Measurements from ENCODE around the gene SGCA. TPM values are rescaled to one million over a fixed set of nuclear protein-coding genes. Genes with fewer than 3 reads are reported as not detected.

The SGCA gene
- total and polyA plus RNA-seq, 9 of the 15 experiments (the other 6 are each of a cell fraction or from before 2014, with no cell fraction given), result not detected

DNA sequence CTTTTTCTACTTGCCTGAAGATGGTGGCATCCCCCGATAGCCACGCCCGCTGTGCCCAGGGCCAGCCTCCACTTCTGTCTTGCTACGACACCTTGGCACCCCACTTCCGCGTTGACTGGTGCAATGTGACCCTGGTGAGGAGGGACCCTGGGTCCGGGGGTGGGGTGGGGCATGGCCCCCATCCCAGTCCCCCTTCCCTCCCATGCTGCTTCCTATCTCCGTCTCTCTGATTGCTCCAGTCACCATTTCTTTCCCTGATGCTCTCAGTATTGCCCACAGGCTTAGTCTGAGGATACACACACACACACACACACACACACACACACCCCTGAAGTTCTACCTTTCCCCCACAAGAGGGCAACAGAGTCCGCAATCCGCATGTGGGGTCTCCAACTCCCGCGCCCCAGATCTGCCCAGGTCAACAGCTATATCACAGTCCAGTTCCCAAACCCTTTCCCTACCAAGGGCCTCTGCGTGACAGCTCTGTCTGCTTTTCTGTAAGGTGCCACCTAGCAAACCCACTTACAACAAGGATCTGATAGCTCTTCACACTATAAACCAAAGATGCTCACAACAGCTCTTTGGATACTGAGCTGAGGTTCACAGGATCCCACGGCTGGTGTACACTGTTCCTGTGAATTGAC lies 3.4 kb downstream of the SGCA start (continued):
- TF ChIP-seq ATF7 (IDR thresholded peaks at IDR 0.05) (0 out of 2 replicates have a peak, but pooled peaks have one; percentile 13), NUFIP1 (IDR thresholded peaks at IDR 0.05; ENCODE audit: partially characterized antibody) (no peak), FOXK2 (conservative IDR thresholded peaks at IDR 0.05 in 1 of 2, IDR thresholded peaks at IDR 0.05 in 1 of 2; ENCODE audit: low read depth in 2 of 2) (peak; percentile 23 to 28; a peak in 1 of 4 replicates), CREM (IDR thresholded peaks at IDR 0.05; ENCODE audit: low read depth) (peak; percentile 71), NBN (IDR thresholded peaks at IDR 0.05; ENCODE audit: low read depth) (0 out of 2 replicates have a peak, but pooled peaks have one; percentile 30), CEBPG (CRISPR knock-in tag; IDR thresholded peaks at IDR 0.05) (no peak), CEBPG (tag; conservative IDR thresholded peaks at IDR 0.05 in 1 of 2, IDR thresholded peaks at IDR 0.05 in 1 of 2) (no peak), GABPB1 (CRISPR knock-in tag; IDR thresholded peaks at IDR 0.05) (no peak), LARP7 (IDR thresholded peaks at IDR 0.05) (0 out of 2 replicates have a peak, but pooled peaks have one; percentile 35), ZNF668 (CRISPR knock-in tag; IDR thresholded peaks at IDR 0.05) (no peak), ARID1B (IDR thresholded peaks at IDR 0.05) (peak; percentile 45; the same call in 1 of the 2 replicates), XRCC4 (IDR thresholded peaks at IDR 0.05; ENCODE audit: extremely low read depth, insufficient read depth, insufficient read length) (no peak), ATF1 (CRISPR knock-in tag; IDR thresholded peaks at IDR 0.05) (no peak), ATF1 (tag; IDR thresholded peaks at IDR 0.05) (0 out of 2 replicates have a peak, but pooled peaks have one; percentile 11), ZNF143 (CRISPR knock-in tag; IDR thresholded peaks at IDR 0.05) (no peak), ZNF785 (CRISPR knock-in tag; IDR thresholded peaks at IDR 0.05) (no peak), RAD51 (IDR thresholded peaks at IDR 0.05; ENCODE audit: borderline replicate concordance, low read depth) (no peak), ZBTB7A (IDR thresholded peaks at IDR 0.05; ENCODE audit: borderline replicate concordance, control insufficient read depth, low read depth, low read length) (peak; percentile 88), SNRNP70 (optimal IDR thresholded peaks at IDR 0.05; ENCODE audit: low read depth, low read length) (no peak), HLTF (IDR thresholded peaks at IDR 0.05) (peak; percentile 77; the same call in 1 of the 2 replicates), IFI16 (CRISPR knock-in tag; IDR thresholded peaks at IDR 0.05) (no peak), MCM5 (IDR thresholded peaks at IDR 0.05; ENCODE audit: low read depth) (no peak), TAF1 (IDR thresholded peaks at IDR 0.05; ENCODE audit: control insufficient read depth, extremely low read depth, insufficient read depth, low read length, severe bottlenecking) (no peak), SMC3 (conservative IDR thresholded peaks at IDR 0.05; ENCODE audit: insufficient read depth, low read depth, low read length) (peak; percentile 92)
- TF ChIP-seq, protein P1, sequence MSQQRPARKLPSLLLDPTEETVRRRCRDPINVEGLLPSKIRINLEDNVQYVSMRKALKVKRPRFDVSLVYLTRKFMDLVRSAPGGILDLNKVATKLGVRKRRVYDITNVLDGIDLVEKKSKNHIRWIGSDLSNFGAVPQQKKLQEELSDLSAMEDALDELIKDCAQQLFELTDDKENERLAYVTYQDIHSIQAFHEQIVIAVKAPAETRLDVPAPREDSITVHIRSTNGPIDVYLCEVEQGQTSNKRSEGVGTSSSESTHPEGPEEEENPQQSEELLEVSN (IDR thresholded peaks at IDR 0.05; ENCODE audit: borderline replicate concordance in 1 of 2, extremely low read depth in 1 of 2, insufficient read depth in 1 of 2, insufficient read length in 1 of 2, low read depth in 1 of 2, low read length in 1 of 2, poor library complexity in 1 of 2, severe bottlenecking in 1 of 2), result no peak
- TF ChIP-seq, protein P2, sequence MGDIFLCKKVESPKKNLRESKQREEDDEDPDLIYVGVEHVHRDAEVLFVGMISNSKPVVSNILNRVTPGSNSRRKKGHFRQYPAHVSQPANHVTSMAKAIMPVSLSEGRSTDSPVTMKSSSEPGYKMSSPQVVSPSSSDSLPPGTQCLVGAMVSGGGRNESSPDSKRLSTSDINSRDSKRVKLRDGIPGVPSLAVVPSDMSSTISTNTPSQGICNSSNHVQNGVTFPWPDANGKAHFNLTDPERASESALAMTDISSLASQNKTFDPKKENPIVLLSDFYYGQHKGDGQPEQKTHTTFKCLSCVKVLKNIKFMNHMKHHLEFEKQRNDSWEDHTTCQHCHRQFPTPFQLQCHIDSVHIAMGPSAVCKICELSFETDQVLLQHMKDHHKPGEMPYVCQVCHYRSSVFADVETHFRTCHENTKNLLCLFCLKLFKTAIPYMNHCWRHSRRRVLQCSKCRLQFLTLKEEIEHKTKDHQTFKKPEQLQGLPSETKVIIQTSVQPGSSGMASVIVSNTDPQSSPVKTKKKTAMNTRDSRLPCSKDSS (IDR thresholded peaks at IDR 0.05; ENCODE audit: low read depth, partially characterized antibody), result no peak
- TF ChIP-seq, protein P3, sequence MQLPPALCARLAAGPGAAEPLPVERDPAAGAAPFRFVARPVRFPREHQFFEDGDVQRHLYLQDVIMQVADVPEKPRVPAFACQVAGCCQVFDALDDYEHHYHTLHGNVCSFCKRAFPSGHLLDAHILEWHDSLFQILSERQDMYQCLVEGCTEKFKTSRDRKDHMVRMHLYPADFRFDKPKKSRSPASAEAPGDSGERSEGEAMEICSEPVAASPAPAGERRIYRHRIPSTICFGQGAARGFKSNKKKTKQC (CRISPR knock-in tag; IDR thresholded peaks at IDR 0.05), result no peak
